ENCODE results near the gene AGK. TPM values are rescaled to one million over a fixed set of nuclear protein-coding genes. Genes with fewer than 3 reads are reported as not detected.
A peak's percentile ranks its signal among the peaks of the same experiment; 100 is the strongest.
"Not testable (repeated sequence)": the region's sequence is repeated elsewhere in the genome, so short reads cannot be mapped to it uniquely, and the experiment has no call there.

Gene AGK
- polyA plus RNA-seq, 1 donor (not counting 4 experiments of a cell fraction or from before 2014, with no cell fraction given): 40.0 TPM

DNA sequence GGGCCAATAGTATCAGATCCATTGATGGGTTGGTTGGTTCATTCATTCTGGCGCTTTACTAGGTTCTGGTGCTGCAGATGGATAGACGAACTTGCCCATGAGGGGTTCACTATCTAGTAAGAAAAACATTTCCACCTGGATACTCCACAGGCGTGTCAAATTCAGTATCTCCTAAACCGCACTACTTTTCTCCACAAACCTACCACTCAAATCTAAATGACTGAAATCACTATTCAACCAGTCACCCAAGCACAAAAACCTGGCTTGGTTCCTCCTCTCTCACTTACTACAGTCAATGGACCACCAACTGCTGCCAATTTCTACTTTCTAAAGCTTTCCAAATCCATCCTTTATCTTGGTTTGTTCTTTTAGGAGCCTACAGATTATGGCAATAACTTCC is 572 bp downstream of the AGK start:
- H3K9ac ChIP-seq (ENCODE audit: control insufficient read depth, extremely low read depth, insufficient read depth, low read length): peak overlapping the region; percentile 76
- peak overlapping the region; percentile 17 for H3K27ac ChIP-seq (ENCODE audit: control insufficient read depth, insufficient read depth, low read length)
- peak overlapping the region; percentile 75 to 88 (median 85) for H3K4me3 ChIP-seq (ENCODE audit: control insufficient read depth in 2 of 3, extremely low read depth in 1 of 3, insufficient read depth in 2 of 3, low read depth in 1 of 3, low read length in 3 of 3)
- DNase-seq (ENCODE audit: low read depth, low spot score) (no peak), FAIRE-seq (no peak)
- H3K9me1 ChIP-seq (ENCODE audit: control insufficient read depth, extremely low read depth, insufficient read depth, low read length): no peaks in the 10 kb centered on the region
- TF ChIP-seq, protein P1, sequence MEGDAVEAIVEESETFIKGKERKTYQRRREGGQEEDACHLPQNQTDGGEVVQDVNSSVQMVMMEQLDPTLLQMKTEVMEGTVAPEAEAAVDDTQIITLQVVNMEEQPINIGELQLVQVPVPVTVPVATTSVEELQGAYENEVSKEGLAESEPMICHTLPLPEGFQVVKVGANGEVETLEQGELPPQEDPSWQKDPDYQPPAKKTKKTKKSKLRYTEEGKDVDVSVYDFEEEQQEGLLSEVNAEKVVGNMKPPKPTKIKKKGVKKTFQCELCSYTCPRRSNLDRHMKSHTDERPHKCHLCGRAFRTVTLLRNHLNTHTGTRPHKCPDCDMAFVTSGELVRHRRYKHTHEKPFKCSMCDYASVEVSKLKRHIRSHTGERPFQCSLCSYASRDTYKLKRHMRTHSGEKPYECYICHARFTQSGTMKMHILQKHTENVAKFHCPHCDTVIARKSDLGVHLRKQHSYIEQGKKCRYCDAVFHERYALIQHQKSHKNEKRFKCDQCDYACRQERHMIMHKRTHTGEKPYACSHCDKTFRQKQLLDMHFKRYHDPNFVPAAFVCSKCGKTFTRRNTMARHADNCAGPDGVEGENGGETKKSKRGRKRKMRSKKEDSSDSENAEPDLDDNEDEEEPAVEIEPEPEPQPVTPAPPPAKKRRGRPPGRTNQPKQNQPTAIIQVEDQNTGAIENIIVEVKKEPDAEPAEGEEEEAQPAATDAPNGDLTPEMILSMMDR (optimal IDR thresholded peaks at IDR 0.05 in 1 of 3, IDR thresholded peaks at IDR 0.05 in 1 of 3, conservative IDR thresholded peaks at IDR 0.05 in 1 of 3; ENCODE audit: extremely low read depth in 1 of 3, insufficient read depth in 2 of 3, low read length in 3 of 3): no peak
- TF ChIP-seq EZH2 (IDR thresholded peaks at IDR 0.05; ENCODE audit: low read length): no peak
- H2AFZ ChIP-seq (ENCODE audit: control insufficient read depth, low read length): peak overlapping the region; percentile 81
- dilution Hi-C loops (cut with MboI; ENCODE audit: extremely low pct_ligation_motif_present, low sequenced_read_pairs): no loop called here
- H3K4me1 ChIP-seq (ENCODE audit: control insufficient read depth, extremely low read depth, insufficient read depth, low read length): peaks cover 5% of the 10 kb centered on the region
- peak overlapping the region; percentile 84 for H3K4me2 ChIP-seq (ENCODE audit: control insufficient read depth, extremely low read depth, insufficient read depth, low read depth, low read length)
- no peaks in the 10 kb centered on the region for H3K36me3 ChIP-seq (ENCODE audit: control insufficient read depth in 2 of 2, extremely low read depth in 1 of 2, insufficient read depth in 2 of 2, low read length in 2 of 2)
- peaks cover 18% of the 10 kb centered on the region for H3K79me2 ChIP-seq (ENCODE audit: control insufficient read depth, insufficient read depth, low read length)
- no peaks in the 10 kb centered on the region for H4K20me1 ChIP-seq (ENCODE audit: control insufficient read depth, extremely low read depth, insufficient read depth, low read length)
- no peaks in the 10 kb centered on the region for H3K9me3 ChIP-seq (ENCODE audit: control insufficient read depth, low read depth, low read length)
- no peaks in the 10 kb centered on the region for H3K27me3 ChIP-seq (ENCODE audit: control insufficient read depth, extremely low read depth, insufficient read depth, low read length)

DNA sequence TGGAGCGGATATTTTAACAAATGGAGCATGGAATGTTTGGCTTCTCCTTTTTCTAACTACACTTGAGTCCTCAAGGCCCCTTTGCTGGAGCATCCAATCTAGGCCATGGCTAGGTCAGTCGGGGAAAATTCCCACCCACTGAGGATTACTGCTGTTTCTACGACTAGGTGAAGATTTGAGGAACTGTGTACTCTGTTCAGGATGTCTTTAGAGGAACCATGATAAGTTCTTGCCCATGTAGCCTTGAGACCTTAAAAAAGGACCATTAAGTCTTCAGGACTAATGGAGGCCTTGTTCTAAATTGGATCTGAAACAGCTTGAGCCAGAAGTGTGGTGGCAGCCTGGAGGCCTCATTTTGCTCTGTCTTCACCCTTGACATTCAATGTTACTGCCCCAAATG is 6.2 kb downstream of the AGK start:
- Histone ChIP-seq H3K9me1 (ENCODE audit: control insufficient read depth, extremely low read depth, insufficient read depth, low read length) (no peaks in the 10 kb centered on the region), H3K4me3 (ENCODE audit: control insufficient read depth in 2 of 3, extremely low read depth in 1 of 3, insufficient read depth in 2 of 3, low read depth in 1 of 3, low read length in 3 of 3) (no peak overlapping the region), H4K20me1 (ENCODE audit: control insufficient read depth, extremely low read depth, insufficient read depth, low read length) (no peaks in the 10 kb centered on the region), H3K9ac (ENCODE audit: control insufficient read depth, extremely low read depth, insufficient read depth, low read length) (no peak overlapping the region), H3K27me3 (ENCODE audit: control insufficient read depth, extremely low read depth, insufficient read depth, low read length) (no peaks in the 10 kb centered on the region), H3K36me3 (ENCODE audit: control insufficient read depth in 2 of 2, extremely low read depth in 1 of 2, insufficient read depth in 2 of 2, low read length in 2 of 2) (peaks cover 2 to 3% of the 10 kb centered on the region in 2 experiments), H2AFZ (ENCODE audit: control insufficient read depth, low read length) (no peak overlapping the region), H3K9me3 (ENCODE audit: control insufficient read depth, low read depth, low read length) (no peaks in the 10 kb centered on the region), H3K27ac (ENCODE audit: control insufficient read depth, insufficient read depth, low read length) (no peak overlapping the region), H3K4me2 (ENCODE audit: control insufficient read depth, extremely low read depth, insufficient read depth, low read depth, low read length) (no peak overlapping the region), H3K4me1 (ENCODE audit: control insufficient read depth, extremely low read depth, insufficient read depth, low read length) (no peaks in the 10 kb centered on the region), H3K79me2 (ENCODE audit: control insufficient read depth, insufficient read depth, low read length) (peaks cover 18% of the 10 kb centered on the region)
- dilution Hi-C loops (cut with MboI; ENCODE audit: extremely low pct_ligation_motif_present, low sequenced_read_pairs): no loop called here
- no peak for FAIRE-seq
- DNase-seq (ENCODE audit: low read depth, low spot score): no peak
- TF ChIP-seq, protein P1 (optimal IDR thresholded peaks at IDR 0.05 in 1 of 3, IDR thresholded peaks at IDR 0.05 in 1 of 3, conservative IDR thresholded peaks at IDR 0.05 in 1 of 3; ENCODE audit: extremely low read depth in 1 of 3, insufficient read depth in 2 of 3, low read length in 3 of 3): no peak
- TF ChIP-seq EZH2 (IDR thresholded peaks at IDR 0.05; ENCODE audit: low read length): no peak

DNA sequence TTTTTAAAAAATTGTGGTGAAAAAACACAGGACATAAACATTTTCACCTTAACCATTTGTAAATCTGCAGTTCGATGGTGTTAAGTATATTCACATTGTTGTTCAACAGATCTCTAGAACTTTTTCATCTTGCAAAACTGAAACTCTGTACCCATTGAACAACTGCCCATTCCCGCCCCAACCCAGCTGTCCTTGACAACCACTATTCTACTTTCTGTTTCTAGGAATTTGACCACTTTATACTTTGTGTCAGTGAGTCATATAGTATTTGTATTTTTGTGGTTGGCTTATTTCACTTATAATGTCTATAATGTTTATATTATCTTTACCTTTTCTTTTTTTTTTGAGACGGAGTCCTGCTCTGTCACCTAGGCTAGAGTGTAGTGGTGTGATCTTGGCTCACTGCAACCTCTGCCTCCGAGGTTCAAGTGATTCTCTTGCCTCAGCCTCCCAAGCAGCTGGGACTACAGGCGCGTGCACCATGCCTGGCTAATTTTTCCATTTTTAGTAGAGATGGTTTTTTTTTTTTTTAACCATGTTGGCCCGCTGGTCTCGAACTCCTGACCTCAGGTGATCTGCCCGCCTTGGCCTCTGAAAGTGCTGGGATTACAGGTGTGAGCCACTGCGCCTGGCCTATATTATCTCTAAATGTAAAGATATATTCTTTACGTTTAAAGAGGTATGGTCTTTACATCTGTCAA is 6.8 kb downstream of the AGK start:
- H3K9ac ChIP-seq (ENCODE audit: control insufficient read depth, extremely low read depth, insufficient read depth, low read length); H2AFZ ChIP-seq (ENCODE audit: control insufficient read depth, low read length); H3K4me1 ChIP-seq (ENCODE audit: control insufficient read depth, extremely low read depth, insufficient read depth, low read length); H3K9me1 ChIP-seq (ENCODE audit: control insufficient read depth, extremely low read depth, insufficient read depth, low read length); dilution Hi-C loops (cut with MboI; ENCODE audit: extremely low pct_ligation_motif_present, low sequenced_read_pairs); H3K9me3 ChIP-seq (ENCODE audit: control insufficient read depth, low read depth, low read length); H4K20me1 ChIP-seq (ENCODE audit: control insufficient read depth, extremely low read depth, insufficient read depth, low read length); H3K27me3 ChIP-seq (ENCODE audit: control insufficient read depth, extremely low read depth, insufficient read depth, low read length); H3K27ac ChIP-seq (ENCODE audit: control insufficient read depth, insufficient read depth, low read length); FAIRE-seq; H3K4me2 ChIP-seq (ENCODE audit: control insufficient read depth, extremely low read depth, insufficient read depth, low read depth, low read length); H3K36me3 ChIP-seq (ENCODE audit: control insufficient read depth in 2 of 2, extremely low read depth in 1 of 2, insufficient read depth in 2 of 2, low read length in 2 of 2); DNase-seq (ENCODE audit: low read depth, low spot score); H3K4me3 ChIP-seq (ENCODE audit: control insufficient read depth in 2 of 3, extremely low read depth in 1 of 3, insufficient read depth in 2 of 3, low read depth in 1 of 3, low read length in 3 of 3): not testable (repeated sequence)
- peaks cover 12% of the 10 kb centered on the region for H3K79me2 ChIP-seq (ENCODE audit: control insufficient read depth, insufficient read depth, low read length)

Data from keratinocyte (primary cell).